ENCODE results near the gene HOXA7.

DNA sequence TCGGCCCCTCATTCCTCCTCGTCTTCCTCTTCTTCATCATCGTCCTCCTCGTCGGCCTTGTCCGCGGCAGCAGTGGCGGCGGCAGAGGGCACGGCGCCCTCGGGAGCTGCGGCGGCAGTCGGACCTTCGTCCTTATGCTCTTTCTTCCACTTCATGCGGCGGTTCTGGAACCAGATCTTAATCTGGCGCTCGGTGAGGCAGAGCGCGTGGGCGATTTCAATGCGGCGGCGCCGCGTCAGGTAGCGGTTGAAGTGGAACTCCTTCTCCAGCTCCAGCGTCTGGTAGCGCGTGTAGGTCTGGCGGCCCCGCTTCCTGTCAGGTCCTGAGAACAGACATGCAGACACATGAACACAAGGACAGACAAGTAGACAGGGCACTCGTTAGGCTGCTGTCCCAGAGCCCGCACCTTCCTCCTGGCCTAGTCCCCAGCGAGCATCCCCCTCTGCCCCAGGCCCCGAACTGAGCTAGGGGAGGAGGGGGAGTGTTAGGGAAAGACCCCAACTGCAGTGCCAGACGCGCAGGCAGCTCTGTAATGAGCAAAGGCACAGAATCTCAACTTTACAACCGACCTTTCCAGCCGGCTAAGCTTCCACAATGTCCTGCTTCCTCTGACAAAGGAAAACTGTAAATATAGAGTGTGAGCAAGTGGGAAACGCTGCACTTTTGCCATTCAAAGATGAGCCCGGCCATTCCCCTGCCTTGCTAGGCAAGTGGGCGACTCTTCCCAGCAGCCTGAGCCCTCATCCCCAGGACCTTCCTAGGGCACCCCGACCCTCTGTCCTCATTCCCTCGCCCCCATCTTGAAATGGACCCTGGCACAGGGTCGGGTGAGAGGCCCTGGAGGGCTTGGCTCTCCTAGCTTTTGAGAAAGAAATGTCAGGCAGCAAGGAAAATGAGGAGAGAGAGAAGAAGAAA, 1.3 kb downstream of the HOXA7 start:
- TF ChIP-seq, protein P1, sequence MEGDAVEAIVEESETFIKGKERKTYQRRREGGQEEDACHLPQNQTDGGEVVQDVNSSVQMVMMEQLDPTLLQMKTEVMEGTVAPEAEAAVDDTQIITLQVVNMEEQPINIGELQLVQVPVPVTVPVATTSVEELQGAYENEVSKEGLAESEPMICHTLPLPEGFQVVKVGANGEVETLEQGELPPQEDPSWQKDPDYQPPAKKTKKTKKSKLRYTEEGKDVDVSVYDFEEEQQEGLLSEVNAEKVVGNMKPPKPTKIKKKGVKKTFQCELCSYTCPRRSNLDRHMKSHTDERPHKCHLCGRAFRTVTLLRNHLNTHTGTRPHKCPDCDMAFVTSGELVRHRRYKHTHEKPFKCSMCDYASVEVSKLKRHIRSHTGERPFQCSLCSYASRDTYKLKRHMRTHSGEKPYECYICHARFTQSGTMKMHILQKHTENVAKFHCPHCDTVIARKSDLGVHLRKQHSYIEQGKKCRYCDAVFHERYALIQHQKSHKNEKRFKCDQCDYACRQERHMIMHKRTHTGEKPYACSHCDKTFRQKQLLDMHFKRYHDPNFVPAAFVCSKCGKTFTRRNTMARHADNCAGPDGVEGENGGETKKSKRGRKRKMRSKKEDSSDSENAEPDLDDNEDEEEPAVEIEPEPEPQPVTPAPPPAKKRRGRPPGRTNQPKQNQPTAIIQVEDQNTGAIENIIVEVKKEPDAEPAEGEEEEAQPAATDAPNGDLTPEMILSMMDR (IDR thresholded peaks at IDR 0.05): no peak
- TF ChIP-seq POLR2A (IDR thresholded peaks at IDR 0.05): no peak
